A673 (cell line): ENCODE data around the gene WDR45B.

Source experiments
- CTCF ChIP-seq: fragments of 300-800, 200-600 bp; sonication (generic); conservative IDR thresholded peaks from 2 replicates; pipeline ENCODE4 v1.5.1; 2017; ENCODE audit warnings: low read depth, mild to moderate bottlenecking, antibody characterized with exemption, low read length, moderate library complexity, mixed read lengths
- EZH2 ChIP-seq: fragments of 200-600 bp; sonication (generic); IDR thresholded peaks from 2 replicates; pipeline ENCODE4 v1.6.1; 2017; ENCODE audit warnings: borderline replicate concordance, low read depth, mild to moderate bottlenecking, mixed read lengths, antibody characterized with exemption, low read length; ENCODE audit not compliant: poor library complexity, severe bottlenecking

- TF ChIP-seq EZH2 (no peak), CTCF (no peak)
Measured at GRCh38 chr17:82592289-82592766, 55.9 kb downstream of the WDR45B start.
